Hematopoietic multipotent progenitor cell treated with erythropoietin and hydrocortisone succinate and interleukin-3 and kit ligand, for 17 days (in vitro differentiated cells): ENCODE results near the gene CDC20.
A peak's percentile ranks its signal among the peaks of the same experiment; 100 is the strongest.
"Not testable (repeated sequence)": the region's sequence is repeated elsewhere in the genome, so short reads cannot be mapped to it uniquely, and the experiment has no call there.

ENCODE experiments used
- DNase-seq: peaks from one replicate; pipeline ENCODE4 v3.0.0-alpha.2; 2015; ENCODE audit warnings: low spot score

CDC20 gene

GRCh38 chr1:43383449-43383848 lies 24.7 kb downstream of the CDC20 start:
- peak; percentile 47 for DNase-seq

- DNase-seq = no peak
Measured at GRCh38 chr1:43386676-43387075, 27.9 kb downstream of the CDC20 start.

- DNase-seq = no peak
Measured at GRCh38 chr1:43387976-43388599, 29.3 kb downstream of the CDC20 start.

DNA sequence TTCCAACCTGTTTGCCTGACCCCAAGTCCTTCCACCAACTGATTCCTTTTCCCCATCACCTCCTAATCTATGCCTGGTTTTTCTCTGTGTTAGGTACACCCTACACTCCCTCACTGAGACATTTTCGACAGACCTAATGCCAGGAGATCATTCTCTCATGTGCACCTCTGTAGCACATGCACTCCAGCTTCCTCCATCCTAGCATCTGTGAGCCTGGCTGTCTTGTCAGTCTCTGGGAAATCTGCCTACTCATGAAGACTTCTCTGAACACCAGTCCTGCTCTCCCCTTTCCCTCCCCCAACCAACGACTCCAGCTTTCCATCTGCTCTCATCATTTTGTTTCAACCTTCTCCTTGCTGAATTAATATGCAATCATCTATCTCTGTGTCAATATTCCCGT lies 29.8 kb downstream of the CDC20 start:
- no peak for DNase-seq

DNA sequence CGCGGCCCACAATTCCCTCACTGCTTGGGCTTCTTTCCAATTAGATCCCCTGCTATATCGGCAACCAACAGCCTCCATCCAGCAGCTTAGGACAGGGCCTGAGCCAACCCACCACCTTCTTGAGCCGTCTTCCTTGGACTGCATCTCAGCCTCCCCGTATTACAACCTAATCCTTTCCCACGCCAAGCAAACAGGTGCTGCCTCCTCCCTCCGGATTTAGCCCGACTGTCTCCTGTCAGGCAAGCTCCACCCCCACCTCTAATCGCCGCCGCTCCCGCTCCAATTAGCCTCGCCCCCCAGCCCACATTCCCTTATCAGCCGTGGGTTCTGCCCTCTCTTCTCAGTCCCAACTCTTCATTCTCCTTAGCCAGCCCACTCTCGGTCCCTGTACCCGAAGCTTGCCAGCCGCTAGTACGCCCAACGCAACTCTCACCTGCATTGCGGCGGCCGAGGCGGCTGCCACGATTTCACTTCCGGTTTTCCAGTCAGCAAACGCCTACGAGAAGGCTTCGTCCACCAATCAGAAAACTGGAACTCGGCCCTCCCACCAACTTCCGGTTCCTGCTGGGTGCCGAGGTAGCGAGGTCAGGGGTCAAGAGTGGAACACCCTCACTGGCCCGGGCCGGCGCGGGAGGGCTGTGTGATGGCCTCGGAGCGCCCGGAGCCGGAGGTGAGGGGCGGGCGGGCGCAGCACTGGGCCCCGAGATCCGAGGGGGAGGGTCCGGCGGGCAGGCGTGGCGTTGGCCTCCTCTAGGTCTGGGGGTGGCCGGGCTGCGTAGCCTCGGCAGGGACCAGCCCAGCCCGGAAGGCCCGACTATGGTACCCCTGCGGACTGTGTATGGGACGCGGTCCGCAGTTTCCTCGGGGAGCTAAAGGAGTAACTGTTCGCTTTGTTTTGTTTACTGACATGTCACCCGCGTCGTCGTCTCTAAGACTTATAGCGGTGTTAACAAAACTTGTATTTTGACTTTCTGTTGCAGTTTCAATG lies 30.8 kb downstream of the CDC20 start, which contains the start of the genes MED8 and SZT2:
Gene MED8, minus strand, starts transcription at position 475 of the 988 bp plus-strand sequence. Its CDS starts 36 bp downstream, at position 439.
Gene SZT2, plus strand, starts transcription at position 574 of the 988 bp plus-strand sequence. Its CDS starts 70 bp downstream, at position 644.
- DNase-seq = peak; percentile 97

GRCh38 chr1:43392702-43393101 lies 33.9 kb downstream of the CDC20 start:
- DNase-seq = no peak

GRCh38 chr1:43395523-43395922 lies 36.7 kb downstream of the CDC20 start:
- no peak for DNase-seq

DNA sequence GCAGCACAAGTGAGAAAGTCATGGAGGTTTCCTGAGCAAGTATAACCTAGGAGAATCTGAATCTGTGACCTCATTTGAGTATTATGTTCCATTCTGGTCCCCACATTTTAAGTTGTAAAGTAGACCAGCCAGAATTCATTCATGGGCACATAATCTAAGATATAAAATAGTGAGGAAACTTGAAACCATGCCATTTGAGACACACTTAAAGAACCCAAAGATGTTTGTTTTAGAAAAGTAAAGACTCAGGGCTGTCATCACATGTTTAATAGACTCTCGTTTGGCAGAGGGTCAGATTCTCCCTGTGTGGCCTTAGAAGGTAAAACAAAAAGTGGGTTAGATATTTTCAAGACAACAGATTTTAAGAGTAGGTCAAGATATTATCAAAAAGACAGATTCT lies 37.3 kb downstream of the CDC20 start:
- DNase-seq = no peak

DNA sequence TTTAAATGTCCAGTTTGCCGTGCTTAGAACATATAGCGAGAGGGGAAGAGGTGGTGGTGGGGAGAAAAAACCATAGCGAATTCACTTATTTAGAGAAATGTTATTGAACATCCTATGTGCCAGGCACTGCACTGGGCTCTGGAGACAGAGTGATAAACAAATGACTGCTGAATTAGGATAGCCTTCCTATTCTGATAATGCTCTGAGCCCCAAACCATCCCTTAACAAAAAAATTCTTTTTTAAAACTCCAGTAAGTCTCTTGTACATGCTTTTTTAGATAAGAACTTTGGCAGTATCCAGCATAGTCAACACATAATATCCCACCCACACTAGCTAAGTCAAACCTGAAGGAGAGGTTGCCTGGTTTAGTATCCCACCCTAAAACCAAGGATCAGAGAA lies 39.4 kb downstream of the CDC20 start:
- DNase-seq = no peak

GRCh38 chr1:43400441-43400840 lies 41.7 kb downstream of the CDC20 start:
- DNase-seq = not testable (repeated sequence)

- peak; percentile 27 for DNase-seq
Measured at GRCh38 chr1:43402089-43402865, 43.5 kb downstream of the CDC20 start.

- DNase-seq = no peak
Measured at GRCh38 chr1:43404353-43404752, 45.6 kb downstream of the CDC20 start.

DNA sequence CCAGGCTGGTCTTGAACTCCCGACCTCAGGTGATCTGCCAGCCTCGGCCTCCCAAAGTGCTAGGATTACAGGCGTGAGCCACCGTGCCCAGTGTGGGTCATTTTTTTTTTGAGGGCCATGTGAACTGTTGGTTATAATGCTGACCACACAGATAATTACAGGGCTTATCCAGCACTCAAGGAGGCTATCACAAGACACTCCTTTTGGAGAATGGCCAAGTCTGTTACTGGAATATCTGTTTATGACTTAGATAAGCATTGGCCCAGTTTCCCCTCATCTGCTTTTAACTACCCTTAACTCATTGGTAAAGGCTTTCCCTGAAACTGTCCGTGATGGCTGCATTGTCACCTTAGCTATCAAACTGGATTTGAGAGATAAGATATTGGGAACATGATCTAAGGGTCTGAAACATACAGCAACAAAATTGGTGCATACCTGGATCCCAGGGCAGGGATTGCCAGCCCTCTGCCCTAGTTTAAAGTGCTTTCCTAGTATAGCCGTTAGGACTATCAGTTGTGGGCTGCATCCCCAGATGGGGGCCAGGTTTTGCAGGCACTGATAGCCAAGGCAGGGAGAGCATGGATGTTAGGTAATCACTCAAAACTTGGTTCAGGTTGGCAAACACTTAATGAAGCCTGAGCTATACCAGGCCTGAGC lies 46.6 kb downstream of the CDC20 start:
- peak; percentile 62 for DNase-seq

DNA sequence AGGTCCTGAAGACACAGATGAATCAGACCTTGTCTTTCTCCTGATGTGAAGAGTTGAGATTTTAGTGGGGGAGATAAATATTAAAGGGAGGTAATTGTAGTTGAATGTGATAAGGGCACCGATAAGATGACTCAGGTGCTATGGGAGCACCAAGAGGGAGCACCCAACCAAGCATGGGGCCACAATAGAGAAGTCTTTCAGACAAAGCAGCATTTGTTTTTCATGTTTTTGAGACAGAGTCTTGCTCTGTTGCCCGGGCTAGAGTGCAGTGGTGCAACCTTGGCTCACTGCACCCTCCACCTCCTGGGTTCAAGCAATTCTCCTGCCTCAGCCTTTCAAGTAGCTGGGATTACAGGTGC lies 47.1 kb downstream of the CDC20 start:
- DNase-seq = no peak

DNA sequence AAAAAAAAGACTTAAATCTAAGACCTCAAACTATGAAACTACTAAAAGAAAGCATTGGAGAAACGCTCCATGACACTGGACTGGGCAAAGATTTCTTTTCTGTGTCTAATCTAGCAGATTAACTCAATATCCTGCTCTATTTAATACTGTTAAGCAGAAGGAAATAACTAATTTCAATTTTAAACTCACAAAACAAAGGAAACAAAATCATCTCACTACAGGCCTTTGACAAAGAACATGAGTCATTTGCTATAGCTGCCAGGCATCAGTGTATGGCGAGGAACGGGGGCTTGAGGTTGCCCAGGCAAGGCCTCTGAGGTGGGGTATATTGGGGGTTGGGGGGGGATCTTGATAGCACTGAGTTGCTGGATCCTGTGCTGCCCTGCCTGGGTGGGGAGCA lies 51.8 kb downstream of the CDC20 start:
- no peak for DNase-seq
